A673 (cell line): ENCODE measurements around the gene NCK1. TPM values are rescaled to one million over a fixed set of nuclear protein-coding genes. Genes with fewer than 3 reads are reported as not detected.
A peak's percentile ranks its signal among the peaks of the same experiment; 100 is the strongest.

Experiments used
- BruUV-seq: library from RNA; stranded (reverse); fragments of 400-500 nt; replicated peaks from 2 replicates; lab custom pipeline; 2021; lab: Mats Ljungman, UMichigan
- CTCF ChIA-PET: fragments of 300-600 bp; sonication (Branson Sonifier 250); formaldehyde crosslinking; loops from one replicate; lab custom pipeline; 2022; ENCODE audit warnings: antibody characterized with exemption; lab: Charles Lee
- POLR2A ChIA-PET: fragments of 300-600 bp; sonication (Branson Sonifier 250); formaldehyde crosslinking; loops from one replicate; lab custom pipeline; 2022; ENCODE audit warnings: antibody characterized with exemption; ENCODE audit not compliant: low non-redundant PET; lab: Charles Lee
- DNase-seq: peaks from one replicate; pipeline ENCODE4 v3.0.0-alpha.2; 2015; ENCODE audit warnings: low spot score
- H3K27ac ChIP-seq: fragments of 200-600 bp; sonication (generic); 2 replicates; pipeline ENCODE4 v1.5.1; 2016; ENCODE audit warnings: mixed run types, low read depth, mild to moderate bottlenecking, mixed read lengths, antibody characterized with exemption, low read length; ENCODE audit not compliant: poor library complexity, severe bottlenecking
- H3K27me3 ChIP-seq: fragments of 200-600 bp; sonication (generic); replicated peaks from 2 replicates; pipeline ENCODE4 v1.6.1; 2017; ENCODE audit warnings: mixed run types, low read depth, mild to moderate bottlenecking, mixed read lengths, antibody characterized with exemption, low read length; ENCODE audit not compliant: insufficient read depth, poor library complexity
- H3K36me3 ChIP-seq: fragments of 200-600 bp; sonication (generic); 2 replicates; pipeline ENCODE4 v1.6.1; 2016; ENCODE audit warnings: mixed run types, mild to moderate bottlenecking, mixed read lengths, antibody characterized with exemption, low read length; ENCODE audit not compliant: insufficient read depth, poor library complexity, severe bottlenecking
- H3K4me1 ChIP-seq: fragments of 200-600 bp; sonication (generic); 2 replicates; pipeline ENCODE4 v1.6.1; 2017; ENCODE audit warnings: mixed run types, mild to moderate bottlenecking, mixed read lengths, antibody characterized with exemption, low read length; ENCODE audit not compliant: insufficient read depth, poor library complexity, severe bottlenecking
- H3K4me3 ChIP-seq: fragments of 200-600 bp; sonication (generic); 2 replicates; pipeline ENCODE4 v1.5.1; 2016; ENCODE audit warnings: low read depth, mixed run types, mild to moderate bottlenecking, mixed read lengths, low read length; ENCODE audit not compliant: poor library complexity, severe bottlenecking
- H3K9me3 ChIP-seq: fragments of 200-600 bp; sonication (generic); 2 replicates; pipeline ENCODE4 v1.6.1; 2016; ENCODE audit warnings: mixed run types, low read depth, mild to moderate bottlenecking, mixed read lengths, antibody characterized with exemption, low read length; ENCODE audit not compliant: poor library complexity, severe bottlenecking
- EZH2 ChIP-seq: fragments of 200-600 bp; sonication (generic); IDR thresholded peaks from 2 replicates; pipeline ENCODE4 v1.6.1; 2017; ENCODE audit warnings: borderline replicate concordance, low read depth, mild to moderate bottlenecking, mixed read lengths, antibody characterized with exemption, low read length; ENCODE audit not compliant: poor library complexity, severe bottlenecking
- intact Hi-C: fragments of 100-400 bp; cut with micrococcal nuclease; formaldehyde crosslinking; loops from one replicate; pipeline ENCODE4 v1.10.0; 2022; ENCODE audit not compliant: unreplicated experiment
- total RNA-seq: library from RNA; stranded (reverse); gene quantifications from 2 replicates; pipeline ENCODE4 v1.2.3, GENCODE V29; 2021
- TF ChIP-seq, protein P1 (sequence below): fragments of 300-800, 200-600 bp; sonication (generic); conservative IDR thresholded peaks from 2 replicates; pipeline ENCODE4 v1.5.1; 2017; ENCODE audit warnings: low read depth, mild to moderate bottlenecking, antibody characterized with exemption, low read length, moderate library complexity, mixed read lengths

NCK1 gene
- total RNA-seq, 1 experiment from 2014 or later, result 50.2 TPM

DNA sequence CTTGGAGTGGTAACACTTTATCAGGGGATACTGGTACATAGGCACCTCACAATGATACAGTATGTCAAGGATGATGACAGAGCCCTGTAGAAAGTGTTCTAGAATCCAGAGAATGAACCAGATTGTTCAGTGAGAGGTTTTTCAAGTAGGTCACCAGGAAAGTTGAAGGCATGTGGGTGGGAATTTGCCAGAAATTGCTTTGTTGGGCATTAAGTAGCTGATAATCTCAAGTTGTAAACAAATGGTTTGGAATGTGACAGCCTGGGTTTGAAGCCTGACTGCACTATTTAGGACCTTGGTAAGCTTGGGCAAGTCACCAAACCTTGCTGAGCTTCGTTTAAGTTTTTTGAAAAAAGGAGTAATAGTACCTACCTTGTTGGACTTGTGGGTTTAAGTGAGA lies 30.5 kb upstream of the NCK1 start:
- no peak for TF ChIP-seq EZH2
- TF ChIP-seq, protein P1, sequence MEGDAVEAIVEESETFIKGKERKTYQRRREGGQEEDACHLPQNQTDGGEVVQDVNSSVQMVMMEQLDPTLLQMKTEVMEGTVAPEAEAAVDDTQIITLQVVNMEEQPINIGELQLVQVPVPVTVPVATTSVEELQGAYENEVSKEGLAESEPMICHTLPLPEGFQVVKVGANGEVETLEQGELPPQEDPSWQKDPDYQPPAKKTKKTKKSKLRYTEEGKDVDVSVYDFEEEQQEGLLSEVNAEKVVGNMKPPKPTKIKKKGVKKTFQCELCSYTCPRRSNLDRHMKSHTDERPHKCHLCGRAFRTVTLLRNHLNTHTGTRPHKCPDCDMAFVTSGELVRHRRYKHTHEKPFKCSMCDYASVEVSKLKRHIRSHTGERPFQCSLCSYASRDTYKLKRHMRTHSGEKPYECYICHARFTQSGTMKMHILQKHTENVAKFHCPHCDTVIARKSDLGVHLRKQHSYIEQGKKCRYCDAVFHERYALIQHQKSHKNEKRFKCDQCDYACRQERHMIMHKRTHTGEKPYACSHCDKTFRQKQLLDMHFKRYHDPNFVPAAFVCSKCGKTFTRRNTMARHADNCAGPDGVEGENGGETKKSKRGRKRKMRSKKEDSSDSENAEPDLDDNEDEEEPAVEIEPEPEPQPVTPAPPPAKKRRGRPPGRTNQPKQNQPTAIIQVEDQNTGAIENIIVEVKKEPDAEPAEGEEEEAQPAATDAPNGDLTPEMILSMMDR, result no peak
- no peak overlapping the region for H3K27ac ChIP-seq
- intact Hi-C loops, result no loop called here
- peaks cover 2% of the 10 kb centered on the region for H3K9me3 ChIP-seq
- H3K27me3 ChIP-seq, result no peaks in the 10 kb centered on the region
- CTCF ChIA-PET, result no interaction called here
- BruUV-seq, result no TSS peak
- no peaks in the 10 kb centered on the region for H3K36me3 ChIP-seq
- H3K4me3 ChIP-seq, result no peak overlapping the region
- POLR2A ChIA-PET, result no interaction called here
- peaks cover 35% of the 10 kb centered on the region for H3K4me1 ChIP-seq
- no peak for DNase-seq

DNA sequence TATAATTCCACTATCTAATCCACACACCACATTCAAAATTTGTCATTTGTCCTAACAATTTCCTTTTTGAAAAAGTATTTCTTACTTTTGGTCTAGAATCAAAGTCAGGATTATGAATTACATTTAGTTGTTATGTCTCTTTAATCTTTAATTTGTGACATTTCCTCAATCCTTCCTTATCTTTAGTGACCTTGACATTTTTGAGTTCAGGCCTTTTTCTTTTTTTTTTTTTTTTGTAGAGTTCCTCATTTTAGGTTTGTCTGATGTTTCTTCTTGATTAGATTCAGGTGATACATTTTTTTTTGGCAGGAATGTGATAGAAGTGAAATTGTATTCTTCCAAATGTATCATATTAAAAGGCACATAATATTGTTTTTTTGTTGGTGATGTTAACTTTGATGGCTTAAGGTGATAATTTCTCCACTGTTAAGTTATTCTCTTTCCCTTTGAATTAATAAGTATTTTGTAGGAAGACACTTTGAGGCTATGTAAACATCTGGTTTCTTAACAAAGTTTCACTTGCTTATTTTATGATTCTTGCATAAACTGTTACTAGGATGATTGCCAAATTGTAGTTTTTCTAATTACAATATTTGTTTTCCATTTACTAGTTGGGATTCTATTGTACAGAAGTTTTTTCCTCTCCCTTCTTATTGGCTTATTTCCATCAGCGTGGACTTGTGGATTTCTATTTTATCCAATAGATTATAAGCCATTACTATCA lies 26.8 kb upstream of the NCK1 start:
- no peaks in the 10 kb centered on the region for H3K36me3 ChIP-seq
- intact Hi-C loops, result loop anchor here (5.0 kb wide), 2 partner anchors 83 to 638 kb away; partner anchors contain the start of genes MSL2 and STAG1
- H3K27me3 ChIP-seq, result no peaks in the 10 kb centered on the region
- H3K27ac ChIP-seq, result peak overlapping the region; percentile 91
- H3K4me3 ChIP-seq, result no peak overlapping the region
- DNase-seq, result no peak
- no peaks in the 10 kb centered on the region for H3K9me3 ChIP-seq
- peaks cover 69% of the 10 kb centered on the region for H3K4me1 ChIP-seq
- POLR2A ChIA-PET, result no interaction called here
- BruUV-seq, result no TSS peak
- CTCF ChIA-PET, result no interaction called here
- TF ChIP-seq EZH2, result no peak
- TF ChIP-seq, protein P1, result no peak

DNA sequence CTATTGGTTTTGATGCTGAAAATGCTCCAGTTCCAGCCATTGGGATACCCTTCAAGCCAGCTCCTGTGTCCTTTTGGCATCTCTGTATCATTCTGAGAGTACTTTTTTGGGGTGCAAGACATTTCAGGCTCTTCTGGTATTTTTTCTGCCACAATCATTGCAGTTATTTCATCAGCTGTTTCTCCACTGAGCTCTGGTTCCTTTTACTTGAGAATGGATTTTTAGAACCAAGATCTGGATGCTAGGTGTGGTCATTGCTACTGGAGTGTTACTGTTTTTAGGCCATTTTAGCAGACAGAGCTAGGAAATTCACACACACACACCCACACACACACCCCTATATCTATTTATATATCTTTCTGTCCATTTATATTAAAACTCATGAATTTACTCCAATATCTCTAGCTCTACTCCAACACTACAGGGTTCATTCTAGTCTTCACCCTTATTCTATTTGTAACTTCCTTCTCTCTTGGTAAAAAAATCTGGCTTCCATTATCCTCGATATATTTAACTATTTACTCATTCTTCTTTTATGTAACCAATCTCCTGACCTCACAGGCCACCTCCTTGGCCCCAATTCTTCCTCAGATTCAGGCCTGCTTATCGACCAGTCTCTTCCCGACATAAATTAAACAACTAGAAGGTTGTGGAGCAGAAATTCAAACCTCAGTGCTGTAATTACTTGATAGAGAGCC lies 26.0 kb upstream of the NCK1 start:
- intact Hi-C loops, result loop anchor here (5.0 kb wide), 2 partner anchors 84 to 639 kb away; partner anchors contain the start of genes MSL2 and STAG1
- POLR2A ChIA-PET, result no interaction called here
- Histone ChIP-seq H3K4me3 (no peak overlapping the region), H3K27me3 (no peaks in the 10 kb centered on the region), H3K9me3 (no peaks in the 10 kb centered on the region), H3K27ac (peak overlapping the region; percentile 91), H3K36me3 (no peaks in the 10 kb centered on the region), H3K4me1 (peaks cover 76% of the 10 kb centered on the region)
- TF ChIP-seq, protein P1, result no peak
- no peak for TF ChIP-seq EZH2
- DNase-seq, result no peak
- CTCF ChIA-PET, result no interaction called here
- no TSS peak for BruUV-seq
